RWPE2 (cell line): ENCODE data around the gene GBF1.

ENCODE experiments used
- ATAC-seq: fragments of 200-7000 bp; cut with Tn5 transposase; 3 replicates; pipeline ENCODE4 v1.9.1; 2021; ENCODE audit warnings: low read depth
- DNase-seq: peaks from one replicate; pipeline ENCODE4 v3.0.0-alpha.2; 2020; ENCODE audit warnings: low spot score
- H3K27ac ChIP-seq: fragments of 450-650 bp; 2 replicates; pipeline ENCODE4 v1.5.1; 2017; ENCODE audit warnings: mild to moderate bottlenecking; ENCODE audit not compliant: poor library complexity, severe bottlenecking
- H3K27me3 ChIP-seq: fragments of 250-450 bp; sonication (Bioruptor Pico); 2 replicates; pipeline ENCODE4 v1.5.1; 2021; ENCODE audit warnings: mild to moderate bottlenecking, moderate library complexity; ENCODE audit not compliant: insufficient read depth, poor library complexity, severe bottlenecking
- H3K36me3 ChIP-seq: fragments of 250-450 bp; sonication (Bioruptor Pico); 2 replicates; pipeline ENCODE4 v1.5.1; 2020; ENCODE audit warnings: low read depth, mild to moderate bottlenecking, moderate library complexity
- H3K4me1 ChIP-seq: fragments of 250-450 bp; sonication (Bioruptor Pico); 2 replicates; pipeline ENCODE4 v1.5.1; 2021; ENCODE audit warnings: mild to moderate bottlenecking, moderate library complexity; ENCODE audit not compliant: insufficient read depth, poor library complexity, severe bottlenecking
- H3K4me3 ChIP-seq: fragments of 250-450 bp; sonication (Bioruptor Pico); 2 replicates; pipeline ENCODE4 v1.5.1; 2021; ENCODE audit warnings: mild to moderate bottlenecking, moderate library complexity; ENCODE audit not compliant: severe bottlenecking
- H3K9me3 ChIP-seq: fragments of 250-450 bp; sonication (Bioruptor Pico); 2 replicates; pipeline ENCODE4 v1.5.1; 2021; ENCODE audit warnings: mild to moderate bottlenecking, moderate library complexity; ENCODE audit not compliant: severe bottlenecking
- TF ChIP-seq, protein P1 (sequence below): fragments of 450-650 bp; IDR thresholded peaks from one replicate; pipeline ENCODE4 v1.5.1; 2017; ENCODE audit warnings: mild to moderate bottlenecking, moderate library complexity; ENCODE audit not compliant: poor library complexity, severe bottlenecking

Gene GBF1

GRCh38 chr10:102233997-102234396 is 11.3 kb upstream of the GBF1 start:
- no peak for ATAC-seq
- Histone ChIP-seq H3K27me3 (peaks cover 15% of the 10 kb centered on the region), H3K36me3 (no peaks in the 10 kb centered on the region), H3K9me3 (no peaks in the 10 kb centered on the region), H3K4me1 (peaks cover 5% of the 10 kb centered on the region), H3K27ac (no peak overlapping the region), H3K4me3 (no peak overlapping the region)
- DNase-seq = no peak
- TF ChIP-seq, protein P1, sequence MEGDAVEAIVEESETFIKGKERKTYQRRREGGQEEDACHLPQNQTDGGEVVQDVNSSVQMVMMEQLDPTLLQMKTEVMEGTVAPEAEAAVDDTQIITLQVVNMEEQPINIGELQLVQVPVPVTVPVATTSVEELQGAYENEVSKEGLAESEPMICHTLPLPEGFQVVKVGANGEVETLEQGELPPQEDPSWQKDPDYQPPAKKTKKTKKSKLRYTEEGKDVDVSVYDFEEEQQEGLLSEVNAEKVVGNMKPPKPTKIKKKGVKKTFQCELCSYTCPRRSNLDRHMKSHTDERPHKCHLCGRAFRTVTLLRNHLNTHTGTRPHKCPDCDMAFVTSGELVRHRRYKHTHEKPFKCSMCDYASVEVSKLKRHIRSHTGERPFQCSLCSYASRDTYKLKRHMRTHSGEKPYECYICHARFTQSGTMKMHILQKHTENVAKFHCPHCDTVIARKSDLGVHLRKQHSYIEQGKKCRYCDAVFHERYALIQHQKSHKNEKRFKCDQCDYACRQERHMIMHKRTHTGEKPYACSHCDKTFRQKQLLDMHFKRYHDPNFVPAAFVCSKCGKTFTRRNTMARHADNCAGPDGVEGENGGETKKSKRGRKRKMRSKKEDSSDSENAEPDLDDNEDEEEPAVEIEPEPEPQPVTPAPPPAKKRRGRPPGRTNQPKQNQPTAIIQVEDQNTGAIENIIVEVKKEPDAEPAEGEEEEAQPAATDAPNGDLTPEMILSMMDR = no peak

GRCh38 chr10:102234888-102235597 is 10.3 kb upstream of the GBF1 start:
- Histone ChIP-seq H3K4me3 (no peak overlapping the region), H3K27me3 (peaks cover 15% of the 10 kb centered on the region), H3K9me3 (no peaks in the 10 kb centered on the region), H3K4me1 (peaks cover 5% of the 10 kb centered on the region), H3K36me3 (no peaks in the 10 kb centered on the region), H3K27ac (no peak overlapping the region)
- TF ChIP-seq, protein P1 = no peak
- no peak for ATAC-seq
- DNase-seq = no peak

DNA sequence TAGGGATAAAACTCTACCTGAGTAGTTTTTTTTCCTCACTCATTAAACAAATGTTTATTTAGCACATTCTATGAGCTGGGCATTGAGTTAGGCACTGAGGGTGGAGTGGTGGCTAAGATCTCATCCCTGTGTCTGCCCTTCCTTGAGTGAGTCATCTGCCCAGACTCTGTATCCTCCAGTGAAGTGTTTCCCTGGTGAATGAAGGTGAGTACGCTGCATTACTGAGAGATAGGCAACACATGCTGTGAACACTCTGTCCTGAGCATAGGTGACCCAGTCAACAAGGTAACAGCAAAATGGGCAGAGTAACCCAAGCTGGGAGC is 9.8 kb upstream of the GBF1 start:
- DNase-seq (no peak), ATAC-seq (peak; percentile 76)
- H3K4me3 ChIP-seq = no peak overlapping the region
- peaks cover 14% of the 10 kb centered on the region for H3K27me3 ChIP-seq
- peaks cover 5% of the 10 kb centered on the region for H3K4me1 ChIP-seq
- H3K27ac ChIP-seq = no peak overlapping the region
- H3K36me3 ChIP-seq = no peaks in the 10 kb centered on the region
- TF ChIP-seq, protein P1 = no peak
- H3K9me3 ChIP-seq = no peaks in the 10 kb centered on the region

DNA sequence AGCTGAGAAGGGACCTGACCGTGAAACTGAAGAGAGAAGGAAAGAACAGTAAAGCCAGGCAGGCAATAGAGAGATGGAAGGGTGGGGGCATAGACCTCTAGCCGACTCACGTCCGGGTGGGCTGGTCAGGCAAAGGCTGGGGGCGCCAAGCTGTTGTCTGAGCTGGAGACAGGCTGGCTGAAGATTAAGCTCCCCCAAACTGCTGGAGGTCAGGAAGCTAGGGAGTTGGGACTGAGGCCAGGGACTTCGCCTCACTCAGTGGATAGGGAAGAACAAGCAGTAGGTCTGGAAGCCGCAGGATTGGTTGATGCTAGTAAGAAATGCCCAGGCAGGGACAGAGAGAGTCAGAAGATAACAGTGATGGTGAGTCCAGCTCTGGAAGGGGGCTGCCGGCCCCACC is 9.3 kb upstream of the GBF1 start:
- H3K36me3 ChIP-seq = no peaks in the 10 kb centered on the region
- H3K9me3 ChIP-seq = no peaks in the 10 kb centered on the region
- TF ChIP-seq, protein P1 = no peak
- ATAC-seq = no peak
- peaks cover 5% of the 10 kb centered on the region for H3K4me1 ChIP-seq
- H3K27me3 ChIP-seq = peaks cover 15% of the 10 kb centered on the region
- H3K27ac ChIP-seq = no peak overlapping the region
- DNase-seq = no peak
- H3K4me3 ChIP-seq = no peak overlapping the region

DNA sequence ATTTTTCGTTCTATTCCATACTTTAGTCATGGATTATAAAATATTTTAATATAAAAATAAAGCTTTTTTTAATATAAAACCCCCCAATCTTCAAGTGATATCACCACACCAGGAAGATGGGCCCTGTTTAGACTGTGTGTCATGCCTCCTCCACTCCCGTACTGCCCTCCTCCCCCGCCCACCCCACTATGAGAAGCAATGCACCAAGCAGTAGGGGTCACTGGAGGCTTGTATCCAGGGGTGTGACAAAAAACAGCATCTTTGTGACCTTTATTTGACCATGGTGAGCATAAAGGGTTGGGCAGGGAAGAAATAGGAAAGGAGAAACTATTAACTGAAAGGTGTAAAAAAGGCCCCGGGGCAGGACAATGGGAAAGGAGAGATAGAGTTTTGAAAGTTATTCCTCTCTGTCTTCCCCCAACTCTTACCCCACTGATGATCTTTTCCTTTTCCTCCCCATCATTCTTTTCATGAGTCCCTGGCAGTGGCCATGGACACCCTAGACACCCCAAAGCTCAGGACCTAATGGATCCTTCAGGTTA is 7.5 kb upstream of the GBF1 start:
- H3K4me1 ChIP-seq = peaks cover 7% of the 10 kb centered on the region

More for the DNA sequence above, 7.5 kb upstream of the GBF1 start:
- no peak for DNase-seq
- no peak overlapping the region for H3K27ac ChIP-seq
- TF ChIP-seq, protein P1 = no peak
- no peak for ATAC-seq
- no peaks in the 10 kb centered on the region for H3K9me3 ChIP-seq
- no peak overlapping the region for H3K4me3 ChIP-seq
- peaks cover 8% of the 10 kb centered on the region for H3K27me3 ChIP-seq
- no peaks in the 10 kb centered on the region for H3K36me3 ChIP-seq
